GM20000 (cell line): ENCODE measurements around the gene TYROBP.
A peak's percentile ranks its signal among the peaks of the same experiment; 100 is the strongest.

ENCODE experiments used
- DNase-seq: peaks from one replicate; pipeline ENCODE4 v3.0.0; 2012; ENCODE audit warnings: low spot score
- TF ChIP-seq, protein P1 (sequence below): IDR thresholded peaks from 2 replicates; pipeline ENCODE4 v1.5.1; 2012; ENCODE audit warnings: mild to moderate bottlenecking, control low read depth; ENCODE audit errors: extremely low read depth, missing control alignments

Gene TYROBP

DNA sequence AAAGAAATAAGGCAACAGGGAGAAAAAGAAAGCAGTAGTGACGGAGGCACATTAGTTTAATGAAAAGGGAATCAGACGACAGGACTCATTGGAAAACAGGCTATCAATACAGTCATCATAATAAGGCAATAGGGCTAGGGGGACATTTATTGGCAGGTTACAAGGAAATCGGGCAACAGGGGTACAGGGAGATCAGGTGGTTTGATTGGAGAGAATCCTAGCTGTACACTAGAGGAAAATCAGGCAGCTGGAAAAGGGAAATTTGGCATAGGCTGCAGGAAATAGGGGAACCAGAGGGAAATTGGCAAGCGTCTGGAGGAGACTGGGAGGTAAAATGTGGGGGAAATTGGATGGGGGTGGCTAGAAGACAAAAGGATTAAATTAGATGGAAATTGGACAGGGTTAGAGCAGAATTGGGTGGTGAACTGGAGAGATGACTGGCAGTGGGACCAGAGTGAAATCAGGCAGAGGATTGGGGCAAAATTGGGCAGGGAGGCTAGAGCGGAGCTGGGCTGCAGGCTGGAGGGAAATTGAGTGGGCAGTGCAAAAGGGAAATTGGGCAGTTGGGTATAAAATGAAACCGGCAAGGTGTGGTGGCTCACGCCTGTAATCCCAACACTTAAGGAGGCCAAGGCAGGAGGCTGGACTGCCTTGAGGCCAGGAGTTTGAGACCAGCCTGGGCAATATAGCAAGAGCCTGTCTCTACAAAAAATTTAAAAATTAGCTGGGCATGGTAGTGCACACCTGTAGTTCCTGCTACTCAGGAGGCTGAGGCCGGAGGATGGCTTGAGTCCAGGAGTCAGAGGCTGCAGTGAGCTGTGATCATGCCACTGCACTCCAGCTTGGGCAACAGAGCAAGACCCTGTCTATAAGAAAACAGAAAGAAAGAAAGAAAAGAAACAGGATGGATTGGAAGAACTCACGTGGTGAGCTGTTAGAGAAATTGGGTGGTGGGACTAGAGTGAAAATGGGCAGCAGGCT is 35.5 kb upstream of the TYROBP start:
- TF ChIP-seq, protein P1, sequence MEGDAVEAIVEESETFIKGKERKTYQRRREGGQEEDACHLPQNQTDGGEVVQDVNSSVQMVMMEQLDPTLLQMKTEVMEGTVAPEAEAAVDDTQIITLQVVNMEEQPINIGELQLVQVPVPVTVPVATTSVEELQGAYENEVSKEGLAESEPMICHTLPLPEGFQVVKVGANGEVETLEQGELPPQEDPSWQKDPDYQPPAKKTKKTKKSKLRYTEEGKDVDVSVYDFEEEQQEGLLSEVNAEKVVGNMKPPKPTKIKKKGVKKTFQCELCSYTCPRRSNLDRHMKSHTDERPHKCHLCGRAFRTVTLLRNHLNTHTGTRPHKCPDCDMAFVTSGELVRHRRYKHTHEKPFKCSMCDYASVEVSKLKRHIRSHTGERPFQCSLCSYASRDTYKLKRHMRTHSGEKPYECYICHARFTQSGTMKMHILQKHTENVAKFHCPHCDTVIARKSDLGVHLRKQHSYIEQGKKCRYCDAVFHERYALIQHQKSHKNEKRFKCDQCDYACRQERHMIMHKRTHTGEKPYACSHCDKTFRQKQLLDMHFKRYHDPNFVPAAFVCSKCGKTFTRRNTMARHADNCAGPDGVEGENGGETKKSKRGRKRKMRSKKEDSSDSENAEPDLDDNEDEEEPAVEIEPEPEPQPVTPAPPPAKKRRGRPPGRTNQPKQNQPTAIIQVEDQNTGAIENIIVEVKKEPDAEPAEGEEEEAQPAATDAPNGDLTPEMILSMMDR, result no peak
- peak; percentile 10 for DNase-seq

GRCh38 chr19:35942235-35942634 is 34.1 kb upstream of the TYROBP start:
- TF ChIP-seq, protein P1, result no peak
- DNase-seq, result peak; percentile 20

DNA sequence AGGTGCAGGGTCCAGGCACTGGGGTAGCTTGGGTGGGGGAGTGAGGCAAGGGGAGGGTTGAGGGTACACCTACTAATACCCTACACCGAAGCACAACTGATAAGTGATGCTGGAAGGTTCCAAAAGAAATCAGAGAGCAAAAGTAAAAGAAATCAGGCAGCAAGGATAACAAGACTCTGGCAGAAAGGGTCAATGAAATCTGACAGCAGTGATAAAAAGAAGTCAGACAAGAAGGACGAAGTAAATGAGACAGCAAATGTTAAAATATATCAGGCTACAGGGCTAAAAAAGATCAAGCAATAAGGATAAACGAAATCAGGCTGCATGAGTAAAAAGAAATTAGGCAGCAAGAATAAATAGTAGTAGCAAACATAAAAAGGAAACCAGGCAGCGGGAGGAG is 32.7 kb upstream of the TYROBP start:
- DNase-seq, result no peak
- TF ChIP-seq, protein P1, result no peak

GRCh38 chr19:35940078-35940775 is 32.1 kb upstream of the TYROBP start:
- peak; percentile 16 for DNase-seq
- TF ChIP-seq, protein P1, result no peak

DNA sequence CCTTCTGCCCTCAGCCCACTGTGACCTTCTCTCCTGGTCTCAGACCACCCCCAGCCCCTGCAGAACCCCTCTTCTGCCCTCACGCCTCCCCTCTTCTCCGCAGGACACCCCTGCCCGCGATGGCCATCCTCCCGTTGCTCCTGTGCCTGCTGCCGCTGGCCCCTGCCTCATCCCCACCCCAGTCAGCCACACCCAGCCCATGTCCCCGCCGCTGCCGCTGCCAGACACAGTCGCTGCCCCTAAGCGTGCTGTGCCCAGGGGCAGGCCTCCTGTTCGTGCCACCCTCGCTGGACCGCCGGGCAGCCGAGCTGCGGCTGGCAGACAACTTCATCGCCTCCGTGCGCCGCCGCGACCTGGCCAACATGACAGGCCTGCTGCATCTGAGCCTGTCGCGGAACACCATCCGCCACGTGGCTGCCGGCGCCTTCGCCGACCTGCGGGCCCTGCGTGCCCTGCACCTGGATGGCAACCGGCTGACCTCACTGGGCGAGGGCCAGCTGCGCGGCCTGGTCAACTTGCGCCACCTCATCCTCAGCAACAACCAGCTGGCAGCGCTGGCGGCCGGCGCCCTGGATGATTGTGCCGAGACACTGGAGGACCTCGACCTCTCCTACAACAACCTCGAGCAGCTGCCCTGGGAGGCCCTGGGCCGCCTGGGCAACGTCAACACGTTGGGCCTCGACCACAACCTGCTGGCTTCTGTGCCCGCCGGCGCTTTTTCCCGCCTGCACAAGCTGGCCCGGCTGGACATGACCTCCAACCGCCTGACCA is 31.4 kb upstream of the TYROBP start:
- peak; percentile 30 for DNase-seq
- TF ChIP-seq, protein P1, result no peak

DNA sequence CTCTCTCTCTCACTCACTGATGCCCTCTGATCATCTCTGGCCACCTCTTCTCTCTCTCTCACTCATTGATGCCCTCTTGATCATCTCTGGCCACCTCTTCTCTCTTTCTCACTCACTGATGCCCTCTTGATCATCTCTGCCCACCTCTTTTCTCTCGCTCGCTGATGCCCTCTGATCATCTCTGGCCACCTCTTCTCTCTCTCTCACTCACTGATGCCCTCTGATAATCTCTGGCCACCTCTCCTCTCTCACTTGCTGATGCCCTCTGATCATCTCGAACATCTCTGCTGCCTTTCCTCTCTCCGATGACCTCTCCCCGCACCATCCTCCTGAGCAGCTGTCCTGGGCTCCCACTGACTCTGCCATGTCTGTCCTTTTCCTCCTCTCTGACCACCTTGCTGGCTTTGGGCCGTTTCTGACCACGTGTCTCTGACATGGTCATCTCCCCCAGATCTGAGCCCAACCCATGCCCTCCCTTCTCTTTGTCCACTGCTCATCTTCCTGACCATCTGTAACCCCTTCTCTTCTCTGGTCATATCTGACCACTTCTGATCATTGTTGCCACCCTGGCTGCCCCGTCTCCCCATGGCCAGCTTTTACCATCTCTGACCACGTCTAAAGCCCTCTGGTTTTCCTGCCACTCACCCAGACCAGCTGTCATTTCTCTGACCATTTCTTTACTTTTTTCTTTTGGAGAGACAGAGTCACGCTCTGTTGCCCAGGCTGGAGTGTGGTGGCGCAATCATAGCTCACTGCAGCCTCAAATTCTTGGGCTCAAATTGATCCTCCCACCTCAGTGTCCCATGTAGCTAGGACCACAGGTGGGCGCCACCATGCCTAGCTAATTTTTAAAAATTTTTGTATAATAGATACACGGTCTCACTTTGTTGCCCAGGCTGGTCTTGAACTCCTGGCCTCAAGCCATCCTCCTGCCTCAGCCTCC is 30.5 kb upstream of the TYROBP start:
- peak; percentile 28 for DNase-seq
- TF ChIP-seq, protein P1, result no peak
